HepG2 (cell line): ENCODE results near the gene HLA-DMB. TPM values are rescaled to one million over a fixed set of nuclear protein-coding genes. Genes with fewer than 3 reads are reported as not detected.

Experiments used
- ARNT ChIP-seq: fragments of 450-650 bp; IDR thresholded peaks from 2 replicates; pipeline ENCODE4 v1.6.1; 2017
- FOXA3 ChIP-seq: IDR thresholded peaks from 2 replicates; pipeline ENCODE4 v1.6.1; 2016; ENCODE audit warnings: missing genetic modification reagents, missing compliant biosample characterization
- GFI1 ChIP-seq: sonication (generic); formaldehyde crosslinking; IDR thresholded peaks from 2 replicates; pipeline ENCODE4 v1.5.0; 2020; ENCODE audit warnings: missing genetic modification reagents, mild to moderate bottlenecking, borderline replicate concordance
- JUNB ChIP-seq: sonication (generic); formaldehyde crosslinking; IDR thresholded peaks from 2 replicates; pipeline ENCODE4 v1.8.0; 2022; ENCODE audit warnings: missing genetic modification reagents, mild to moderate bottlenecking, borderline replicate concordance
- KDM2A ChIP-seq: sonication (generic); formaldehyde crosslinking; IDR thresholded peaks from 2 replicates; pipeline ENCODE4 v1.4.0; 2020; ENCODE audit warnings: low read depth, missing genetic modification reagents, borderline replicate concordance
- NR2F6 ChIP-seq, 2 experiments: IDR thresholded peaks; 2 replicates each; pipeline ENCODE4 v1.6.1; 2016; ENCODE audit warnings: antibody characterized with exemption in 1 of 2, mild to moderate bottlenecking in 1 of 2
- SALL2 ChIP-seq: sonication (generic); formaldehyde crosslinking; IDR thresholded peaks from 2 replicates; pipeline ENCODE4 v1.8.1; 2023; ENCODE audit warnings: mild to moderate bottlenecking, missing genetic modification reagents, inconsistent platforms
- SNAI1 ChIP-seq: sonication (generic); formaldehyde crosslinking; IDR thresholded peaks from 2 replicates; pipeline ENCODE4 v1.5.0; 2020; ENCODE audit warnings: mild to moderate bottlenecking, missing genetic modification reagents, borderline replicate concordance
- SNRNP70 ChIP-seq: fragments of 200-400 bp; formaldehyde crosslinking; IDR thresholded peaks from 2 replicates; pipeline ENCODE4 v1.6.1; 2017; ENCODE audit warnings: mild to moderate bottlenecking, low read depth, low read length, moderate library complexity
- SOX6 ChIP-seq, 2 experiments: fragments of 450-650 bp in 1 of 2; sonication (generic) in 1 of 2; formaldehyde crosslinking in 1 of 2; IDR thresholded peaks; 2 replicates each; pipeline versions ENCODE4 v1.4.0 to v1.6.1; 2017 to 2020; ENCODE audit warnings: antibody characterized with exemption in 1 of 2, mild to moderate bottlenecking in 1 of 2, missing genetic modification reagents in 1 of 2
- SP140L ChIP-seq: sonication (generic); formaldehyde crosslinking; IDR thresholded peaks from 2 replicates; pipeline ENCODE4 v1.4.0; 2020; ENCODE audit warnings: missing genetic modification reagents, borderline replicate concordance
- SPEN ChIP-seq: sonication (generic); formaldehyde crosslinking; IDR thresholded peaks from 2 replicates; pipeline ENCODE4 v1.5.1; 2020; ENCODE audit warnings: low read depth, mild to moderate bottlenecking, missing genetic modification reagents
- STAG1 ChIP-seq: sonication (generic); formaldehyde crosslinking; IDR thresholded peaks from 2 replicates; pipeline ENCODE4 v1.4.0; 2020; ENCODE audit warnings: missing genetic modification reagents
- THYN1 ChIP-seq: sonication (generic); formaldehyde crosslinking; IDR thresholded peaks from 2 replicates; pipeline ENCODE4 v1.8.1; 2023; ENCODE audit warnings: low read depth, mild to moderate bottlenecking, moderate library complexity, missing genetic modification reagents, borderline replicate concordance
- ZFP41 ChIP-seq: sonication (generic); formaldehyde crosslinking; IDR thresholded peaks from 2 replicates; pipeline ENCODE4 v1.4.0; 2020; ENCODE audit warnings: mild to moderate bottlenecking, missing genetic modification reagents, borderline replicate concordance
- ZFX ChIP-seq: sonication (generic); formaldehyde crosslinking; IDR thresholded peaks from 2 replicates; pipeline ENCODE4 v1.4.0; 2020; ENCODE audit warnings: mild to moderate bottlenecking, low read depth, missing genetic modification reagents, moderate library complexity
- ZKSCAN1 ChIP-seq: fragments of 150-350 bp; IDR thresholded peaks from 2 replicates; pipeline ENCODE4 v1.6.1; 2014; ENCODE audit warnings: low read length
- ZNF205 ChIP-seq: IDR thresholded peaks from 2 replicates; pipeline ENCODE4 v1.6.1; 2018; ENCODE audit warnings: missing biosample characterization, missing genetic modification reagents
- ZNF225 ChIP-seq: sonication (generic); formaldehyde crosslinking; IDR thresholded peaks from 2 replicates; pipeline ENCODE4 v1.4.0; 2020; ENCODE audit warnings: mild to moderate bottlenecking, missing genetic modification reagents
- ZNF547 ChIP-seq: sonication (generic); formaldehyde crosslinking; IDR thresholded peaks from 2 replicates; pipeline ENCODE4 v1.5.1; 2020; ENCODE audit warnings: mild to moderate bottlenecking, missing genetic modification reagents
- ZNF549 ChIP-seq: sonication (generic); formaldehyde crosslinking; IDR thresholded peaks from 2 replicates; pipeline ENCODE4 v1.5.0; 2020; ENCODE audit warnings: missing genetic modification reagents
- ZNF614 ChIP-seq: IDR thresholded peaks from 2 replicates; pipeline ENCODE4 v1.6.1; 2018; ENCODE audit warnings: missing biosample characterization, missing genetic modification reagents, inconsistent platforms, borderline replicate concordance
- ZSCAN31 ChIP-seq: sonication (generic); formaldehyde crosslinking; IDR thresholded peaks from 2 replicates; pipeline ENCODE4 v1.5.0; 2020; ENCODE audit warnings: low read depth, mild to moderate bottlenecking, missing genetic modification reagents
- polyA plus RNA-seq, 8 experiments: library from polyadenylated mRNA; depleted of rRNA in 3 of 8; stranded (reverse) in 7 of 8; unstranded in 1 of 8; fragments of >200 nt; fragmentation: Illumina TruSeq in 4 of 8; extraction: Trizol in 4 of 8; gene quantifications; 2 replicates each; pipeline versions ENCODE4 v1.2.1 to v1.2.3, GENCODE V29; 2011 to 2016; ENCODE audit warnings: low read depth in 4 of 8, missing spikeins in 1 of 8, mixed read lengths in 1 of 8; ENCODE audit not compliant: insufficient read depth in 1 of 8
- total RNA-seq, 5 experiments: library from RNA; depleted of rRNA; stranded (reverse); fragments of >200 nt; fragmentation: Illumina TruSeq; extraction: Trizol; gene quantifications; 2 replicates each; pipeline ENCODE4 v1.2.3, GENCODE V29; 2016; ENCODE audit warnings: low read depth in 1 of 5
- TF ChIP-seq, protein P1 (sequence below): sonication (generic); formaldehyde crosslinking; IDR thresholded peaks from 2 replicates; pipeline ENCODE4 v1.4.0; 2020; ENCODE audit warnings: missing genetic modification reagents, borderline replicate concordance
- TF ChIP-seq, protein P2 (sequence below): sonication (generic); formaldehyde crosslinking; conservative IDR thresholded peaks from 2 replicates; pipeline ENCODE4 v1.4.0; 2020; ENCODE audit warnings: missing genetic modification reagents
- TF ChIP-seq, protein P3 (sequence below): sonication (generic); formaldehyde crosslinking; IDR thresholded peaks from 2 replicates; pipeline ENCODE4 v1.8.0; 2022; ENCODE audit warnings: mild to moderate bottlenecking, missing genetic modification reagents, moderate library complexity

The HLA-DMB gene
- total and polyA plus RNA-seq, 2 of the 13 experiments (the other 11 are each of a cell fraction or from before 2014, with no cell fraction given) = not detected

DNA sequence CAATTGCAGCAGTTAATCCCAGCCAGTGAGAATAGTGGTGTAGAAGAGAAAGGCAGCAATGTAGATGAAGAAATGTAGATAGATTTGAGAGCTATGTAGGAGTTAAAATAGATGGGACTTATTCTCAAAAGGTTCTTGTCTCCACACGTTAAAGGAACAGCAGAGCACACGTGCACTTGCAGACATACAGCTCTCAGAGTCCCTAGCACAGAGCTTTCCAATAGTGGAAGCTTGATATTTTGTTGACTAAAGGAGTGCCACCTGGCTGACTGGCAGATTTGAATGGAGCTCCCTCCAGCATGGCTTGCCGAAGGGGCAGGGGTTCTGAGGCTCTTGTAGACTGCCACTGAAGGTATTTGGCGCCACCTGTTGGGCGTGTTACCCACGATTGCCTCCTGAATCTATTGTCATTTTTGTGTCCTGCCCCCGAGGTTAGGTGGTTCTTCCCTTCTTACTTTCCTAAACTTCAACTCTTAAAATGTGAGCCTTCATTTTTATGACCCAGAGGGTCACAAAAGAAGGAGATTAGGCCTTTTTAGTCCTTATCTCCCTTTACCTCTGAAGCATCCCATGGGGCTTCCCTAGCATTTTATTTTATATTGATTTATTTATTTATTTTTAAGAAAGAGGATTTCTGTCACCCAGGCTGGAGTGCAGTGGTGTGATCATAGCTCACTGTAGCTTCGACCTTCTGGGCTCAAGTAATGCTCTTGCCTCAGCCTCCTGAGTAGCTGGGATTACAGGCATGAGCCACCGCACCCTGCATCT, 44.0 kb upstream of the HLA-DMB start (continued):
- TF ChIP-seq STAG1 (CRISPR knock-in tag) (peak; percentile 94), SOX6 (IDR thresholded peaks at IDR 0.05) (no peak), SOX6 (CRISPR knock-in tag; IDR thresholded peaks at IDR 0.05) (0 out of 2 replicates have a peak, but pooled peaks have one; percentile 19), SP140L (CRISPR knock-in tag) (no peak), ZNF225 (CRISPR knock-in tag) (no peak), SNRNP70 (no peak), SPEN (CRISPR knock-in tag) (0 out of 2 replicates have a peak, but pooled peaks have one; percentile 40), ZNF547 (CRISPR knock-in tag) (no peak), ARNT (no peak), ZFP41 (no peak), KDM2A (peak; percentile 30; the same call in 1 of the 2 replicates), NR2F6 (IDR thresholded peaks at IDR 0.05) (no peak), NR2F6 (CRISPR knock-in tag; IDR thresholded peaks at IDR 0.05) (no peak), FOXA3 (peak; percentile 34; the same call in 1 of the 2 replicates), ZNF549 (no peak), ZSCAN31 (no peak), ZNF205 (CRISPR knock-in tag) (no peak), THYN1 (CRISPR knock-in tag) (0 out of 2 replicates have a peak, but pooled peaks have one; percentile 50), ZNF614 (CRISPR knock-in tag) (no peak), ZKSCAN1 (no peak), GFI1 (CRISPR knock-in tag) (no peak), SALL2 (peak; percentile 69; the same call in 1 of the 2 replicates), ZFX (CRISPR knock-in tag) (no peak), JUNB (CRISPR knock-in tag) (no peak), SNAI1 (CRISPR knock-in tag) (no peak)
- TF ChIP-seq, protein P1, sequence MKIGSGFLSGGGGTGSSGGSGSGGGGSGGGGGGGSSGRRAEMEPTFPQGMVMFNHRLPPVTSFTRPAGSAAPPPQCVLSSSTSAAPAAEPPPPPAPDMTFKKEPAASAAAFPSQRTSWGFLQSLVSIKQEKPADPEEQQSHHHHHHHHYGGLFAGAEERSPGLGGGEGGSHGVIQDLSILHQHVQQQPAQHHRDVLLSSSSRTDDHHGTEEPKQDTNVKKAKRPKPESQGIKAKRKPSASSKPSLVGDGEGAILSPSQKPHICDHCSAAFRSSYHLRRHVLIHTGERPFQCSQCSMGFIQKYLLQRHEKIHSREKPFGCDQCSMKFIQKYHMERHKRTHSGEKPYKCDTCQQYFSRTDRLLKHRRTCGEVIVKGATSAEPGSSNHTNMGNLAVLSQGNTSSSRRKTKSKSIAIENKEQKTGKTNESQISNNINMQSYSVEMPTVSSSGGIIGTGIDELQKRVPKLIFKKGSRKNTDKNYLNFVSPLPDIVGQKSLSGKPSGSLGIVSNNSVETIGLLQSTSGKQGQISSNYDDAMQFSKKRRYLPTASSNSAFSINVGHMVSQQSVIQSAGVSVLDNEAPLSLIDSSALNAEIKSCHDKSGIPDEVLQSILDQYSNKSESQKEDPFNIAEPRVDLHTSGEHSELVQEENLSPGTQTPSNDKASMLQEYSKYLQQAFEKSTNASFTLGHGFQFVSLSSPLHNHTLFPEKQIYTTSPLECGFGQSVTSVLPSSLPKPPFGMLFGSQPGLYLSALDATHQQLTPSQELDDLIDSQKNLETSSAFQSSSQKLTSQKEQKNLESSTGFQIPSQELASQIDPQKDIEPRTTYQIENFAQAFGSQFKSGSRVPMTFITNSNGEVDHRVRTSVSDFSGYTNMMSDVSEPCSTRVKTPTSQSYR = no peak
- TF ChIP-seq, protein P2, sequence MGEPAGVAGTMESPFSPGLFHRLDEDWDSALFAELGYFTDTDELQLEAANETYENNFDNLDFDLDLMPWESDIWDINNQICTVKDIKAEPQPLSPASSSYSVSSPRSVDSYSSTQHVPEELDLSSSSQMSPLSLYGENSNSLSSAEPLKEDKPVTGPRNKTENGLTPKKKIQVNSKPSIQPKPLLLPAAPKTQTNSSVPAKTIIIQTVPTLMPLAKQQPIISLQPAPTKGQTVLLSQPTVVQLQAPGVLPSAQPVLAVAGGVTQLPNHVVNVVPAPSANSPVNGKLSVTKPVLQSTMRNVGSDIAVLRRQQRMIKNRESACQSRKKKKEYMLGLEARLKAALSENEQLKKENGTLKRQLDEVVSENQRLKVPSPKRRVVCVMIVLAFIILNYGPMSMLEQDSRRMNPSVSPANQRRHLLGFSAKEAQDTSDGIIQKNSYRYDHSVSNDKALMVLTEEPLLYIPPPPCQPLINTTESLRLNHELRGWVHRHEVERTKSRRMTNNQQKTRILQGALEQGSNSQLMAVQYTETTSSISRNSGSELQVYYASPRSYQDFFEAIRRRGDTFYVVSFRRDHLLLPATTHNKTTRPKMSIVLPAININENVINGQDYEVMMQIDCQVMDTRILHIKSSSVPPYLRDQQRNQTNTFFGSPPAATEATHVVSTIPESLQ (CRISPR knock-in tag) = no peak
- TF ChIP-seq, protein P3, sequence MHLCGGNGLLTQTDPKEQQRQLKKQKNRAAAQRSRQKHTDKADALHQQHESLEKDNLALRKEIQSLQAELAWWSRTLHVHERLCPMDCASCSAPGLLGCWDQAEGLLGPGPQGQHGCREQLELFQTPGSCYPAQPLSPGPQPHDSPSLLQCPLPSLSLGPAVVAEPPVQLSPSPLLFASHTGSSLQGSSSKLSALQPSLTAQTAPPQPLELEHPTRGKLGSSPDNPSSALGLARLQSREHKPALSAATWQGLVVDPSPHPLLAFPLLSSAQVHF (CRISPR knock-in tag) = no peak
